Mesendoderm (in vitro differentiated cells): ENCODE data around the gene KRTCAP2.

Source experiments
- DNase-seq: peaks from one replicate; pipeline ENCODE4 v3.0.0; 2013
- H2AK5ac ChIP-seq: 2 replicates; pipeline ENCODE4 v1.6.1; 2013; ENCODE audit warnings: low read length, inconsistent platforms
- H2BK120ac ChIP-seq: 2 replicates; pipeline ENCODE4 v1.6.1; 2013; ENCODE audit warnings: low read depth, mild to moderate bottlenecking, low read length, moderate library complexity, mixed read lengths
- H2BK15ac ChIP-seq: replicated peaks from 2 replicates; pipeline ENCODE4 v1.6.1; 2013; ENCODE audit warnings: low read depth, mild to moderate bottlenecking, moderate library complexity
- H2BK5ac ChIP-seq: 2 replicates; pipeline ENCODE4 v1.6.1; 2013; ENCODE audit warnings: low read length, inconsistent platforms
- H3K18ac ChIP-seq: 2 replicates; pipeline ENCODE4 v1.6.1; 2013; ENCODE audit warnings: mild to moderate bottlenecking, low read length, mixed read lengths
- H3K23ac ChIP-seq: one replicate; pipeline ENCODE4 v1.6.1; 2013; ENCODE audit warnings: low read length
- H3K27ac ChIP-seq: 2 replicates; pipeline ENCODE4 v1.5.1; 2013; ENCODE audit warnings: low read depth, mild to moderate bottlenecking, inconsistent platforms, low read length, moderate library complexity
- H3K27me3 ChIP-seq: 2 replicates; pipeline ENCODE4 v1.6.1; 2013; ENCODE audit warnings: low read length, control low read depth, mild to moderate bottlenecking, inconsistent platforms; ENCODE audit not compliant: insufficient read depth, poor library complexity
- H3K36me3 ChIP-seq: 2 replicates; pipeline ENCODE4 v1.6.1; 2013; ENCODE audit warnings: low read length, inconsistent platforms; ENCODE audit not compliant: control insufficient read depth, insufficient read depth
- H3K4ac ChIP-seq: one replicate; pipeline ENCODE4 v1.6.1; 2013; ENCODE audit warnings: low read depth, mild to moderate bottlenecking, low read length, moderate library complexity
- H3K4me1 ChIP-seq: 2 replicates; pipeline ENCODE4 v1.6.1; 2013; ENCODE audit warnings: low read depth, low read length, inconsistent platforms; ENCODE audit not compliant: control insufficient read depth
- H3K4me2 ChIP-seq: 2 replicates; pipeline ENCODE4 v1.6.1; 2013; ENCODE audit warnings: low read length
- H3K4me3 ChIP-seq: 2 replicates; pipeline ENCODE4 v1.5.1; 2013; ENCODE audit warnings: mild to moderate bottlenecking, low read length
- H3K56ac ChIP-seq: one replicate; pipeline ENCODE4 v1.6.1; 2013; ENCODE audit warnings: low read length
- H3K79me1 ChIP-seq: 2 replicates; pipeline ENCODE4 v1.6.1; 2013; ENCODE audit warnings: low read length, inconsistent platforms
- H3K79me2 ChIP-seq: 2 replicates; pipeline ENCODE4 v1.6.1; 2013; ENCODE audit warnings: mild to moderate bottlenecking, low read length; ENCODE audit not compliant: control insufficient read depth, insufficient read depth
- H3K9ac ChIP-seq: 2 replicates; pipeline ENCODE4 v1.6.1; 2013; ENCODE audit warnings: low read length, inconsistent platforms
- H4K5ac ChIP-seq: one replicate; pipeline ENCODE4 v1.6.1; 2013; ENCODE audit warnings: low read length
- H4K8ac ChIP-seq: one replicate; pipeline ENCODE4 v1.6.1; 2013; ENCODE audit warnings: low read depth, mild to moderate bottlenecking, control low read depth, low read length, moderate library complexity
- WGBS: extraction: QIAGEN DNeasy Blood & Tissue Kit; methylation state at CpG from one replicate; pipeline ENCODE4 v1.1.7; 2013; ENCODE audit warnings: low lambda C conversion rate, missing lambda C conversion rate; ENCODE audit not compliant: insufficient coverage; ENCODE audit errors: extremely low coverage; 5-methylcytosine and 5-hydroxymethylcytosine counted together

KRTCAP2 gene

DNA sequence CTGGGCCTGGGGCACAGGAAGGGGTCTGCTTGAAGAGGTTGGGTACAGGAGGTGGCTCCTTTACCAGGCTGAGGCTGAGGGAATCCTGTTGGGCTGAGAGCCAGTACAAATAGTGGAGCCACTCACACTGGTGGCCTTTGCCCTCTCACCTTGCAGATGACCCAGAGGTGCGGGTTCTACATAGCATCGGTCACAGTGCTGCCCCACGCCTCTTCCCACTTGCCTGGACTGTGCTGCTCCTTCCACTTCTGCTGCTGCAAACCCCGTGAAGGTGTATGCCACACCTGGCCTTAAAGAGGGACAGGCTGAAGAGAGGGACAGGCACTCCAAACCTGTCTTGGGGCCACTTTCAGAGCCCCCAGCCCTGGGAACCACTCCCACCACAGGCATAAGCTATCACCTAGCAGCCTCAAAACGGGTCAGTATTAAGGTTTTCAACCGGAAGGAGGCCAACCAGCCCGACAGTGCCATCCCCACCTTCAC is 39.3 kb downstream of the KRTCAP2 start:
- Histone ChIP-seq H3K4me3 (no peak overlapping the region), H3K4me1 (peaks cover 11% of the 10 kb centered on the region), H3K9ac (no peak overlapping the region), H3K27ac (no peak overlapping the region), H3K79me1 (peaks cover 9% of the 10 kb centered on the region), H3K18ac (no peak overlapping the region), H3K4ac (no peak overlapping the region), H3K79me2 (no peaks in the 10 kb centered on the region), H2BK120ac (no peak overlapping the region), H4K5ac (no peak overlapping the region), H3K36me3 (no peaks in the 10 kb centered on the region), H3K4me2 (no peak overlapping the region), H3K56ac (no peak overlapping the region), H2AK5ac (no peak overlapping the region), H2BK15ac (no peak overlapping the region), H2BK5ac (no peak overlapping the region), H4K8ac (no peak overlapping the region), H3K27me3 (no peaks in the 10 kb centered on the region), H3K23ac (no peak overlapping the region)
- no peak for DNase-seq
- WGBS = no CpG with 5 or more reads among the region's 7 CpGs

DNA sequence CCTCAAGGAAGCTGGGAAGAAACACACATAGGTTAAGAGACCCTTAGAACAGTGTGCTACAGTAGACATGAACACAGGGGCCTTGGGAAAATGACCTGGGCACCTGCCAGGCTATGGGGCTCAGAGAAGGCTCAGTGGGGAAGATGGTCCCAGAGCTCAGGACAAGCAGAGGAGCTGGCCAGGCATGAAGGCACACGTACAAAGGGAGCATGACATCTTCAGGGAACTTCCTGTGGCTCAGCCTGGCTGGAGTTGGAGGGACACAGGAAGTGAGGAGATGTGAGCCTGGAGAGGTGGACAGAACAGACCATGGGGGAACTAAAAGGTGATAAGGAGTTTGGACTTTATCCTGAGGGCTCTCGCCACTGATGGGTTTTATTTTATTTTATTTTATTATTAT is 41.2 kb downstream of the KRTCAP2 start:
- Histone ChIP-seq H3K4me2 (no peak overlapping the region), H2AK5ac (no peak overlapping the region), H3K79me1 (peaks cover 1% of the 10 kb centered on the region), H3K36me3 (no peaks in the 10 kb centered on the region), H3K79me2 (no peaks in the 10 kb centered on the region), H4K8ac (no peak overlapping the region), H3K27ac (no peak overlapping the region), H2BK5ac (no peak overlapping the region), H3K27me3 (peaks cover under 1% of the 10 kb centered on the region), H3K56ac (no peak overlapping the region), H3K23ac (no peak overlapping the region), H3K18ac (no peak overlapping the region), H4K5ac (no peak overlapping the region), H2BK120ac (no peak overlapping the region), H3K9ac (no peak overlapping the region), H3K4me3 (no peak overlapping the region), H2BK15ac (no peak overlapping the region), H3K4ac (no peak overlapping the region), H3K4me1 (peaks cover 15% of the 10 kb centered on the region)
- WGBS = no CpG with 5 or more reads among the region's 2 CpGs
- DNase-seq = no peak

DNA sequence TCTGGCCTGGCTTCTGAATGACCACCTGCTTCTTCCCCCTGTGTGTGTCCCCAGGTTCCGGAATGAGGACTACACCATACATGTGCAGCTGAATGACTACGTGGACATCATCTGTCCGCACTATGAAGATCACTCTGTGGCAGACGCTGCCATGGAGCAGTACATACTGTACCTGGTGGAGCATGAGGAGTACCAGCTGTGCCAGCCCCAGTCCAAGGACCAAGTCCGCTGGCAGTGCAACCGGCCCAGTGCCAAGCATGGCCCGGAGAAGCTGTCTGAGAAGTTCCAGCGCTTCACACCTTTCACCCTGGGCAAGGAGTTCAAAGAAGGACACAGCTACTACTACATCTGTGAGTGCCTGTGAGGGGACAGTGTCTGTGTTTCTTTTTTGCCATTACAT is 41.8 kb downstream of the KRTCAP2 start:
- H3K79me2 ChIP-seq = no peaks in the 10 kb centered on the region
- H3K79me1 ChIP-seq = peaks cover 1% of the 10 kb centered on the region
- H3K56ac ChIP-seq = no peak overlapping the region
- WGBS = no CpG with 5 or more reads among the region's 8 CpGs
- no peak overlapping the region for H3K18ac ChIP-seq
- no peaks in the 10 kb centered on the region for H3K36me3 ChIP-seq
- no peak overlapping the region for H4K5ac ChIP-seq
- no peak for DNase-seq
- H3K4ac ChIP-seq = no peak overlapping the region
- H3K4me2 ChIP-seq = no peak overlapping the region
- no peak overlapping the region for H3K27ac ChIP-seq
- no peak overlapping the region for H2BK5ac ChIP-seq
- peaks cover 5% of the 10 kb centered on the region for H3K27me3 ChIP-seq
- H4K8ac ChIP-seq = no peak overlapping the region
- no peak overlapping the region for H2BK120ac ChIP-seq
- H3K9ac ChIP-seq = no peak overlapping the region
- H3K4me3 ChIP-seq = no peak overlapping the region
- H2AK5ac ChIP-seq = no peak overlapping the region
- peaks cover 15% of the 10 kb centered on the region for H3K4me1 ChIP-seq
- H3K23ac ChIP-seq = no peak overlapping the region
- no peak overlapping the region for H2BK15ac ChIP-seq

DNA sequence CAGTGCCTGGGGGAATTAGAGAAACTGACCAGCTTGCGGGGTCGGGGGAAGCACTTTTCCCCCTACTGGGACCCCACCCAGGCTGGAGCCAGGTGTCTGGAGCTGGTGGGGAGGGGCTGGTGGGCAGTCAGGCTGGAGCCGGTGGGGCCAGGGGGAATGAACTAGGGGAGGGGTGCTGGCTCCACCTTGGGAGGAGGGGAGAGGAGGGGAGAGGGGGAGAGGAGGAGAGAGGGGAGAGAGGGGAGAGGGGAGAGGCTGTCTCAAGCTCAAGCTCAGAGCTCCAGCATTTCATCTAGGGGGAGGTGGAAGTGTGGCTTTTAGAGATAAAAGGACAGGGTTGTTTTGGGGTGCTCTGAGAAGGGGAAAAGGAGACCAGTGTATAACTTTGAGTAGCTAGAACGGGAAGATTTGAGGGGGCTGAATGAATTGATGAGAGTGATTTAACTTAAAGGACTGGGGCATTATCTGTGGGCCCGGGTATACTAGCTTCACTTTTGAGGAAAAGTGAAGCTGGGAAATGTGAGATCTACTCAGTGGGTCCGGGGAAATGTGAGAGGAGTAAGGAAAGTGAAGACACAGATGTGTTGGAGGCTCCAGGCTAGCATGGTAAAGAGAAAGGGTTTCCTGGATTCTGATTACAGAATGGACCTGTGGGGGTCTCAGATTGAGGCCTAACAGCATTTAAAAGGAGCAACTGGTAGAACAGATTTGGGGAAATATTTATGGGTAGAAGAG is 42.7 kb downstream of the KRTCAP2 start:
- Histone ChIP-seq H3K27me3 (peaks cover 12% of the 10 kb centered on the region), H4K5ac (peak overlapping the region; percentile 59), H3K4me1 (peaks cover 15% of the 10 kb centered on the region), H3K79me2 (no peaks in the 10 kb centered on the region), H3K18ac (peak overlapping the region; percentile 85), H3K36me3 (no peaks in the 10 kb centered on the region), H3K23ac (no peak overlapping the region), H3K4me2 (peak overlapping the region; percentile 96), H2BK5ac (peak overlapping the region; percentile 6), H3K27ac (peak overlapping the region; percentile 72), H4K8ac (no peak overlapping the region), H2BK15ac (no peak overlapping the region), H3K4ac (peak overlapping the region; percentile 49), H3K9ac (peak overlapping the region; percentile 65), H3K79me1 (peaks cover 1% of the 10 kb centered on the region), H3K4me3 (no peak overlapping the region), H2BK120ac (no peak overlapping the region), H3K56ac (peak overlapping the region; percentile 83), H2AK5ac (no peak overlapping the region)
- peak; percentile 61 for DNase-seq
- WGBS = no CpG with 5 or more reads among the region's 6 CpGs

DNA sequence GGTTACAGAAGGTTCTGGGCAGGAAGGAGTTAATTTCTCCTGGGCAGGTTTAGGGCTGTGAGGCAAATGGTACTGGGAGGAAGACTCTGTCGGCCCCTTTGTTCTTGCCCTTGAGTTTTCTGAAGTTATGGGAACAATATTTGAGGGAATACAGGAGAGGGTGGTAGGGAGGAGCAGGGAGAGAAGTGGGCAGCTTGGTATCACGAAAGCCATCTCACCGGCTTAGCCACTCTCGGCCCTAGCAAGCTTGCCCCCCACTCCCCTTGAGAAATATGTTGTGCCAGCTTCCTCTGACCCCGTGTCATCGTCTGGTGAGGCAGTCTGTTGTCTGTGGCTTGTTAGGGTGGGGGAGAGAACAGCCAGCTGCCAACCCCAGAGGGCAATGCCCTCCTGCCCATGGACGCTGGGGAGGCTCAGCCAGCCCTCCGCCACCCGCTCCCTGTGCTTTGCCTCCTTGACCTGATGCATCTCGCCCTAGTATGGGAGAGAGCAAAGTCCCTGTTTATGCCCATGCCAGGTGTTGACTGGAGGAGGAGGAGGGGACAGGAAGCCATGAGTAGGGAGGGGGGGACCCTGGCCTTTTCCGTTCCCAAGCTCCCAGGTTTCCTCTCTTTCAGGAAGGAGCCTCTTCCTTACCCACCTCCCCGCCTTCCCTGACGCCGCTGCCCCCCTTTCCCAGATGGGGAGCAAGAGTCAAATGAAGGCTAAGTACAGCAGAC is 44.2 kb downstream of the KRTCAP2 start:
- H3K36me3 ChIP-seq = no peaks in the 10 kb centered on the region
- no peak overlapping the region for H3K4ac ChIP-seq
- H3K56ac ChIP-seq = peak overlapping the region; percentile 83
- peaks cover 14% of the 10 kb centered on the region for H3K27me3 ChIP-seq
- peak overlapping the region; percentile 1 for H3K4me3 ChIP-seq
- H3K27ac ChIP-seq = peak overlapping the region; percentile 72
- H4K5ac ChIP-seq = peak overlapping the region; percentile 2
- peaks cover 1% of the 10 kb centered on the region for H3K79me1 ChIP-seq
- no peaks in the 10 kb centered on the region for H3K79me2 ChIP-seq
- H2BK120ac ChIP-seq = no peak overlapping the region
- H3K4me1 ChIP-seq = peaks cover 15% of the 10 kb centered on the region
- peak overlapping the region; percentile 35 for H2BK5ac ChIP-seq
- H4K8ac ChIP-seq = no peak overlapping the region
- peak overlapping the region; percentile 65 for H3K9ac ChIP-seq
- H2BK15ac ChIP-seq = no peak overlapping the region
- peak overlapping the region; percentile 83 for H2AK5ac ChIP-seq
- peak; percentile 59 for DNase-seq
- peak overlapping the region; percentile 48 for H3K23ac ChIP-seq
- WGBS = no CpG with 5 or more reads among the region's 14 CpGs
- peak overlapping the region; percentile 85 for H3K18ac ChIP-seq
- H3K4me2 ChIP-seq = peak overlapping the region; percentile 96
